H9 (cell line): ENCODE data around the gene EMP3. TPM values are rescaled to one million over a fixed set of nuclear protein-coding genes. Genes with fewer than 3 reads are reported as not detected.

Experiments used
- DNase-seq: peaks from one replicate; pipeline ENCODE4 v3.0.0-alpha.2; 2017
- H2AFZ ChIP-seq: one replicate; pipeline ENCODE4 v1.6.1; 2013; ENCODE audit warnings: mild to moderate bottlenecking, low read length, control low read depth, moderate library complexity
- H2AK5ac ChIP-seq: 2 replicates; pipeline ENCODE4 v1.6.1; 2013; ENCODE audit warnings: low read length, control low read depth, mixed read lengths; ENCODE audit not compliant: insufficient read length
- H2BK120ac ChIP-seq: one replicate; pipeline ENCODE4 v1.6.1; 2013; ENCODE audit warnings: low read depth, mild to moderate bottlenecking, low read length, control low read depth, inconsistent platforms; ENCODE audit not compliant: poor library complexity, severe bottlenecking
- H2BK12ac ChIP-seq: 2 replicates; pipeline ENCODE4 v1.6.1; 2013; ENCODE audit warnings: low read length, control low read depth, mixed read lengths, low read depth; ENCODE audit not compliant: insufficient read length
- H2BK15ac ChIP-seq: 2 replicates; pipeline ENCODE4 v1.6.1; 2013; ENCODE audit warnings: low read depth, low read length, control low read depth
- H2BK20ac ChIP-seq: one replicate; pipeline ENCODE4 v1.6.1; 2013; ENCODE audit warnings: low read depth, mild to moderate bottlenecking, low read length, control low read depth, inconsistent platforms; ENCODE audit not compliant: poor library complexity, severe bottlenecking
- H2BK5ac ChIP-seq: 2 replicates; pipeline ENCODE4 v1.6.1; 2013; ENCODE audit warnings: low read length, control low read depth, mixed read lengths; ENCODE audit not compliant: insufficient read length
- H3K14ac ChIP-seq: 2 replicates; pipeline ENCODE4 v1.6.1; 2013; ENCODE audit warnings: low read length, control low read depth; ENCODE audit not compliant: insufficient read depth
- H3K18ac ChIP-seq: 2 replicates; pipeline ENCODE4 v1.6.1; 2013; ENCODE audit warnings: low read depth, mild to moderate bottlenecking, mixed read lengths, low read length, control low read depth; ENCODE audit not compliant: insufficient read length
- H3K23ac ChIP-seq: 2 replicates; pipeline ENCODE4 v1.6.1; 2013; ENCODE audit warnings: low read length, control low read depth, mixed read lengths, low read depth; ENCODE audit not compliant: insufficient read length
- H3K23me2 ChIP-seq: 2 replicates; pipeline ENCODE4 v1.6.1; 2013; ENCODE audit warnings: low read depth, mild to moderate bottlenecking, mixed read lengths, low read length, control low read depth; ENCODE audit not compliant: insufficient read length, poor library complexity, severe bottlenecking
- H3K27ac ChIP-seq: 2 replicates; pipeline ENCODE4 v1.5.1; 2013; ENCODE audit warnings: low read length, control low read depth, mixed read lengths, low read depth; ENCODE audit not compliant: insufficient read length
- H3K27me3 ChIP-seq: 2 replicates; pipeline ENCODE4 v1.6.1; 2013; ENCODE audit warnings: low read length, control low read depth, inconsistent platforms; ENCODE audit not compliant: insufficient read depth
- H3K4ac ChIP-seq: 2 replicates; pipeline ENCODE4 v1.6.1; 2013; ENCODE audit warnings: low read depth, mild to moderate bottlenecking, control low read depth, inconsistent platforms, low read length, moderate library complexity
- H3K4me1 ChIP-seq: 2 replicates; pipeline ENCODE4 v1.6.1; 2013; ENCODE audit warnings: low read length, control low read depth, inconsistent platforms; ENCODE audit not compliant: insufficient read depth
- H3K4me2 ChIP-seq: 2 replicates; pipeline ENCODE4 v1.6.1; 2013; ENCODE audit warnings: low read length, control low read depth, mixed read lengths; ENCODE audit not compliant: insufficient read length, insufficient read depth
- H3K56ac ChIP-seq: 2 replicates; pipeline ENCODE4 v1.6.1; 2013; ENCODE audit warnings: low read depth, mild to moderate bottlenecking, mixed read lengths, low read length, control low read depth; ENCODE audit not compliant: insufficient read length
- H3K79me1 ChIP-seq: 2 replicates; pipeline ENCODE4 v1.6.1; 2013; ENCODE audit warnings: low read depth, mild to moderate bottlenecking, moderate library complexity, low read length, control low read depth, inconsistent platforms; ENCODE audit not compliant: insufficient read depth, poor library complexity, severe bottlenecking
- H3K79me2 ChIP-seq: 2 replicates; pipeline ENCODE4 v1.6.1; 2013; ENCODE audit warnings: low read length, control low read depth, inconsistent platforms; ENCODE audit not compliant: insufficient read depth
- H3K9ac ChIP-seq: 2 replicates; pipeline ENCODE4 v1.6.1; 2013; ENCODE audit warnings: low read length, control low read depth, mixed read lengths; ENCODE audit not compliant: insufficient read length; ENCODE audit errors: extremely low read depth
- H3K9me3 ChIP-seq: one replicate; pipeline ENCODE4 v1.6.1; 2013; ENCODE audit warnings: low read depth, low read length, inconsistent platforms; ENCODE audit not compliant: control insufficient read depth
- H3T11ph ChIP-seq: one replicate; pipeline ENCODE4 v1.6.1; 2013; ENCODE audit warnings: mild to moderate bottlenecking, low read length, control low read depth, inconsistent platforms
- H4K20me1 ChIP-seq: one replicate; pipeline ENCODE4 v1.6.1; 2013; ENCODE audit not compliant: control insufficient read depth, insufficient read length, insufficient read depth
- H4K5ac ChIP-seq: 2 replicates; pipeline ENCODE4 v1.6.1; 2013; ENCODE audit warnings: low read depth, mild to moderate bottlenecking, mixed read lengths, low read length, control low read depth; ENCODE audit not compliant: insufficient read length
- H4K8ac ChIP-seq: replicated peaks from 2 replicates; pipeline ENCODE4 v1.6.1; 2013; ENCODE audit warnings: low read length, control low read depth, mixed read lengths, low read depth; ENCODE audit not compliant: insufficient read length
- H4K91ac ChIP-seq: 2 replicates; pipeline ENCODE4 v1.6.1; 2013; ENCODE audit warnings: low read depth, mild to moderate bottlenecking, moderate library complexity, mixed read lengths, low read length, control low read depth; ENCODE audit not compliant: insufficient read length
- H3K27ac Mint-ChIP-seq, 3 experiments: 2 replicates in 2 of 3; 3 replicates in 1 of 3; pipeline ENCODE4 v1.8.0; 2020 to 2021; ENCODE audit warnings: mixed read lengths in 3 of 3, mild to moderate bottlenecking in 1 of 3, moderate library complexity in 1 of 3
- H3K27me3 Mint-ChIP-seq: 2 replicates; pipeline ENCODE4 v1.8.0; 2021; ENCODE audit warnings: low read depth, mild to moderate bottlenecking, moderate library complexity, mixed read lengths
- H3K36me3 Mint-ChIP-seq, 3 experiments: 2 replicates in 2 of 3; 3 replicates in 1 of 3; pipeline ENCODE4 v1.8.0; 2020 to 2021; ENCODE audit warnings: low read depth in 3 of 3, mixed read lengths in 3 of 3; ENCODE audit not compliant: insufficient read depth in 1 of 3
- H3K4me1 Mint-ChIP-seq, 2 experiments: 2 replicates each; pipeline ENCODE4 v1.8.0; 2020; ENCODE audit warnings: mixed read lengths in 2 of 2
- H3K4me3 Mint-ChIP-seq, 2 experiments: 2 replicates in 1 of 2; 3 replicates in 1 of 2; pipeline ENCODE4 v1.8.0; 2020 to 2021; ENCODE audit warnings: mild to moderate bottlenecking in 2 of 2, mixed read lengths in 2 of 2, moderate library complexity in 1 of 2
- H3K9me3 Mint-ChIP-seq, 2 experiments: 2 replicates in 1 of 2; 3 replicates in 1 of 2; pipeline ENCODE4 v1.8.0; 2020; ENCODE audit warnings: mild to moderate bottlenecking in 2 of 2, mixed read lengths in 2 of 2, moderate library complexity in 1 of 2
- CTCF ChIP-seq: fragments of 200-600 bp; sonication (generic); conservative IDR thresholded peaks from 3 replicates; pipeline ENCODE4 v1.8.0; 2021; ENCODE audit warnings: antibody characterized with exemption, mild to moderate bottlenecking
- WGBS: extraction: QIAGEN DNeasy Blood & Tissue Kit; methylation state at CpG from one replicate; pipeline ENCODE4 v1.1.7; 2013; ENCODE audit warnings: missing lambda C conversion rate, low lambda C conversion rate, mixed read lengths; ENCODE audit not compliant: insufficient read length; ENCODE audit errors: extremely low coverage; 5-methylcytosine and 5-hydroxymethylcytosine counted together
- long read RNA-seq: library from polyadenylated mRNA; unstranded; transcript quantifications from one replicate; pipeline ENCODE4 v2.0.0, GENCODE V29; 2020
- total RNA-seq: library from RNA; stranded (reverse); gene quantifications from 2 replicates; pipeline ENCODE4 v1.2.1, GENCODE V29; 2021

The EMP3 gene
- total RNA-seq = 9.6 and 13.2 TPM in 2 replicates
- long read RNA-seq, partial matches to known transcripts = 0 of 4 reads
- long read RNA-seq, other reads (novel, unspliced or antisense) = 3 of 4 reads

- Histone ChIP-seq H3K4me2 (peak within 1 kb of the TSS; percentile 54), H3K56ac (no peak within 1 kb of the TSS), H3K23me2 (peaks cover 13% of the 10 kb centered on the region), H2AFZ (no peak within 1 kb of the TSS), H2BK5ac (no peak within 1 kb of the TSS), H2BK20ac (no peak within 1 kb of the TSS), H4K8ac (no peak within 1 kb of the TSS), H3K9ac (no peak within 1 kb of the TSS), H2BK15ac (no peak within 1 kb of the TSS), H3K4ac (no peak within 1 kb of the TSS), H4K20me1 (no peaks in the 10 kb centered on the region), H4K91ac (no peak within 1 kb of the TSS), H2AK5ac (no peak within 1 kb of the TSS), H3K27me3 (no peaks in the 10 kb centered on the region), H3K79me1 (no peaks in the 10 kb centered on the region), H3K79me2 (no peaks in the 10 kb centered on the region), H4K5ac (no peak within 1 kb of the TSS), H3K9me3 (no peaks in the 10 kb centered on the region), H3K23ac (no peak within 1 kb of the TSS), H3K27ac (no peak within 1 kb of the TSS), H3T11ph (no peak within 1 kb of the TSS), H3K14ac (no peak within 1 kb of the TSS), H3K18ac (no peak within 1 kb of the TSS), H3K4me1 (no peaks in the 10 kb centered on the region), H2BK120ac (no peak within 1 kb of the TSS), H2BK12ac (no peak within 1 kb of the TSS)
- DNase-seq = peak; percentile 90
- WGBS = no CpG with 5 or more reads among the region's 22 CpGs
- peaks cover 3 to 4% of the 10 kb centered on the region in 2 experiments; a peak in 3 of 5 replicates for H3K9me3 Mint-ChIP-seq
- peaks cover 3 to 5% (median 4%) of the 10 kb centered on the region in 3 experiments; a peak in 5 of 7 replicates for H3K36me3 Mint-ChIP-seq
- H3K4me1 Mint-ChIP-seq = peaks cover 35 to 47% of the 10 kb centered on the region in 2 experiments
- H3K27ac Mint-ChIP-seq = peak within 1 kb of the TSS in 2 of 3 experiments; percentile 61 to 75; a peak in 2 of 7 replicates
- H3K4me3 Mint-ChIP-seq = peak within 1 kb of the TSS; percentile 58 to 72
- peaks cover 26% of the 10 kb centered on the region for H3K27me3 Mint-ChIP-seq
- no peak for TF ChIP-seq CTCF
Measured at GRCh38 chr19:48325265-48325910, at the start of gene EMP3. EMP3 (plus strand) TSS chr19:48325552; CDS start chr19:48326845, 1,293 bp downstream.
